Stimulated activated CD4-positive, alpha-beta T cell treated with anti-CD3 and anti-CD28 coated beads, Interleukin-15, amount 100 ng/mL, for 1 hour (primary cell): ENCODE measurements around the gene HEMGN.
A peak's percentile ranks its signal among the peaks of the same experiment; 100 is the strongest.
"Not testable (repeated sequence)": the region's sequence is repeated elsewhere in the genome, so short reads cannot be mapped to it uniquely, and the experiment has no call there.

Experiments
- DNase-seq, 2 donors: peaks; one replicate each; pipeline ENCODE4 v3.0.0-alpha.2; 2020; ENCODE audit warnings: low read depth in 1 of 2, low spot score in 1 of 2

Gene HEMGN

DNA sequence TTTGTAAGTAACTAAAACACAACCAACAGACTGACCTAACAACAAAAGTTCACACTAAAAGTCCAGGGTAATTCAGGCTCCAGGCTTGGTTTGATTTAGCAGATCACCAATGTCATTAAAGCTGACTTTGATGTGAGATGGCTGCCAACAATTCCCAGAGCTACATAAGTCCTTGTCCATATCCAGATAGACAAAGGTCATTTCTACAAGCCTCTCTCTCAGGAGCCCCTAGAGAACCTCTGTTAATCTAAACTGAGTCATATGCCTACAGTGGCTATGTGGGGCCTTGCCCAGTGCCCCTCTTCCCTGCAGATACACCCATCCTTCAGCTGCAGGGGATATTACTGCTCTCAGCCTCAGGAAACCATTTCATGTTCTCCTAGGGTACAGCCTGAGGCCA lies 26.9 kb upstream of the HEMGN start:
- no peak for DNase-seq

GRCh38 chr9:97963232-97963631 lies 25.3 kb upstream of the HEMGN start:
- no peak for DNase-seq

- no peak for DNase-seq
Measured at GRCh38 chr9:97962575-97962974, 24.6 kb upstream of the HEMGN start.

DNA sequence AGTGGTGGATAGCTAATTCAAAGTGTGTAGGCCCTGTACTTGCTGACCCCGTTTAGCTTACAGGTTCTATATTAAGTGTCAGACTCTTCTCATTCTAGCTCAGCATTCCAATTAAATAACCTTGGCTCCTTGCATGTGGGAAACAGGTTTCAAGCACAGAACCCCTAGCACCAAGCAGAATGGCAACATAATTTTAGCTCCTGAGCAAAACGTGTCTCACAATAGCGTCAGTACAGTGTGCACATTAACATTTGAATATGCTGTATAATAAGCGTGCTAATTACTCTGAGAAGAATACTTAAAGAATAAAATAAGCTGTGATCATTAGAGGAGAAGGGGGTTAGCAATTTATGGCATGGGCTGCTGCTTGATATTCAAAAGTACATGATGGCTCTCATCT lies 24.2 kb upstream of the HEMGN start:
- DNase-seq: no peak

DNA sequence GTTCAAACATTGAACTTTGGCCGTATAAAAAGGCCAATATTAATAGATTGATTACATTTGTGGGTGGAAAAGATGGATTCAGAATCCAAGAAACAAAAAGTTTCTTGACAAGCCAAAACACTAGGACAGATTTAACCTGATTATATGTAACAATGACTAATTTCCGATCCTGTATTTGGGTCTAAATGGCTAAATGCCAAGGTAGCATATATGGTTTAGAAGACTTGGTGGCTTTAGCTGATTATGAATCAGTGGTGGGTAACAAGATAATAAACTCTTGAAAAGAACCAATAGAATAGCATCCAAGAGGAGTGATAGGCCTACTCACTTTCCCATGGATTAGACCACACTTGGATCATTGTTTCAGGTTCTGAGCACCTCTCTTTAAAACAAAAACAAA lies 23.4 kb upstream of the HEMGN start:
- no peak for DNase-seq

- DNase-seq: not testable (repeated sequence)
Measured at GRCh38 chr9:97960678-97961328, 22.8 kb upstream of the HEMGN start.

DNA sequence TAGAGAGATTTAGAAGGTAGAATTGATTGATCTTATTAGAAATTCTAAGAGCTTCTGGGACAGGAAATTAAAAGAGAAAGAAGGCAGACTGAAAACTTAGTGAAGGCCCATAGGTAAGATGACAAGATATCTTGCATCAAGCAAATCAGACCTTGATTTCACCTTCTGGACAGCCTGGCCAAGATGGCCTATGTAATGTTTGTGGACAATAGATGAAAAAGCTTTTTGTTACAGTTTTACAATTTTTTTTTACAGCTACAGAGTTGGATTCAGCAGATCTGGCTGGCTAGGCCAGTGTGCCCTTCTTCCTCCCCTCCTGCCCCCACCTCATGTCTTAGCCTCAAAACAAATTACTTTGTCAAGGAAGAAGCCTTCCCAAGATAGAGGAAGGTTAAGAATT lies 21.6 kb upstream of the HEMGN start:
- DNase-seq: no peak

- DNase-seq: no peak
Measured at GRCh38 chr9:97958812-97959511, 21.0 kb upstream of the HEMGN start.

DNA sequence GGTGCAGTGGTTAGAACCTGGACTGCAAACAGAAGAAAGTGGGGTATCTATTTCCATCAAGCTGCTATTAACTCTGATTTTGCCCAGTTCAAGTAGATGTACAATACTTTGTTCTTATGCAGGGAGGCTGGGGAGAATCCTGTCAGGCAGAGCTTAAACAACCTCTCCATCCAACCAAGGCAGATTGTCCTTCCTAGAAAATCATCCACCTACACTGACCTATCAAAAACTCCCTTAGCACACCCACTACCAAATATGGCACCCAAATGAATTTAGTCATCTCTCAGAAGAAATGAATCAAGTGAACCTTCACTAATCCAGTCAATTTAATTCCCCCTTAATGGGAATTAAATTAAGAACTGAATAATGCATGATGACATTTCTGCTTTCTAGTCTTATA lies 18.4 kb upstream of the HEMGN start:
- no peak for DNase-seq

GRCh38 chr9:97954550-97954989 lies 16.6 kb upstream of the HEMGN start:
- peak; percentile 5 to 21 for DNase-seq

DNA sequence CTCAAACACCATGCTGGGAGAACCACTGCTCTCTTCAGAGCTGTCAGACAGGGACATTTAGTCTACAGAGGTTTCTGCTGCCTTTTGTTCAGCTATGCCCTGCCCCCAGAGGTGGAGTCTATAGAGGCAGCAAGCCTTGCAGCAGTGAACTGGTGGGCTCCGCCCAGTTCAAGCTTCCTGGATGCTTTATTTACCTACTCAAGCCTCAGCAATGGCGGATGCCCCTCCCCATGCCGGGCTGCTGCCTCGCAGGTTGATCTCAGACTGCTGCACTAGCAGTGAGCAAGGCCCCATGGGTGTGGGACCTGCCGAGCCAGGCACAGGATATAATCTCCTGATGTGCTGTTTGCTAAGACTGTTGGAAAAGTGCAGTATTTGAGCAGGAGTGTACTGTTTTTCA lies 12.9 kb upstream of the HEMGN start:
- not testable (repeated sequence) for DNase-seq

- DNase-seq: not testable (repeated sequence)
Measured at GRCh38 chr9:97947094-97947493, 9.1 kb upstream of the HEMGN start.

GRCh38 chr9:97945470-97945869 lies 7.5 kb upstream of the HEMGN start:
- not testable (repeated sequence) for DNase-seq

- no peak for DNase-seq
Measured at GRCh38 chr9:97944612-97945011, 6.6 kb upstream of the HEMGN start.

GRCh38 chr9:97943308-97943855 lies 5.4 kb upstream of the HEMGN start:
- no peak for DNase-seq

DNA sequence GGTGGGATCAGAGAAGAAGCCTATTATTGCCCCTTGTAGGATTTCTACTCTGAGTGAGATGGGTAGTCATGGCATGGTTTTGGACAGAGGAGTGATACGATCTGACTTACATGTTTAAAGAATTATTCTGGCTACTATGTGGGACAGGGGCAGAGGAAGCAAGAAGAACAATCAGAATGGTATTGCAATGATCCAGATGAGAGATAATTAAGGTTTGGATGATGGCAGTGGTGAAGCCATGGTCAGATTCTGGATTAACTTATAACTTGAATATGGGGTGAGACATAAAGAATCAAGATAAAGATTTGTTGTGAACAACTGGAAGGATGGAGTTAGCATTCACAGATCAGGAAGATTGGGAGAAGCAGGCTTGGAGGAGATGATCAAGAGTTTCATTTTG lies 3.4 kb upstream of the HEMGN start:
- no peak for DNase-seq

- DNase-seq: no peak
Measured at GRCh38 chr9:97940741-97941140, 2.8 kb upstream of the HEMGN start.

DNA sequence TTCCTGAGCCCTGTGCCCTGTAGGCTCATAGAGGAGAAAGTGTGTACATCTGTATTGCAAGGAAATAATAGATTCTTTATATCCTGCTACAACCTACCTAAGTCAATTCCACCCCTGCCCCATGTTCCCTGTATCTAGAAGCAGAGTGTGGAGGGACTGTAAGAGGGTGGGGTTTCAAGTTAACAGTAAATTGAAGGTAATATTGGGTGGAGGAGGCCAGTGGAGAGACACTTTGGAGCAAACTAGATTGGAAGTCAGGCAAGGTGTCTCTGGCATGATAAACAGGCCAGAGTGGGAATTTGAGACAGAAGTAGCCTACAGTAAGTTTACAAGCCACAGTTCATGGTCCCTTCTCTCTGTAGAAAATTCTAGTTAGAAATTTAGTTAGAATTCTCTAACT lies 2.3 kb upstream of the HEMGN start:
- DNase-seq: no peak

- DNase-seq: no peak
Measured at GRCh38 chr9:97936998-97937397, 974 bp downstream of the HEMGN start.

GRCh38 chr9:97935276-97935675 lies 2.7 kb downstream of the HEMGN start:
- no peak for DNase-seq

GRCh38 chr9:97934321-97935115 lies 3.5 kb downstream of the HEMGN start:
- DNase-seq: no peak
